ENCODE data around the gene STXBP4. TPM values are rescaled to one million over a fixed set of nuclear protein-coding genes. Genes with fewer than 3 reads are reported as not detected.

Gene STXBP4
- total and polyA plus RNA-seq, 2 experiments from 2014 or later = 14.9 to 26.4 TPM

DNA sequence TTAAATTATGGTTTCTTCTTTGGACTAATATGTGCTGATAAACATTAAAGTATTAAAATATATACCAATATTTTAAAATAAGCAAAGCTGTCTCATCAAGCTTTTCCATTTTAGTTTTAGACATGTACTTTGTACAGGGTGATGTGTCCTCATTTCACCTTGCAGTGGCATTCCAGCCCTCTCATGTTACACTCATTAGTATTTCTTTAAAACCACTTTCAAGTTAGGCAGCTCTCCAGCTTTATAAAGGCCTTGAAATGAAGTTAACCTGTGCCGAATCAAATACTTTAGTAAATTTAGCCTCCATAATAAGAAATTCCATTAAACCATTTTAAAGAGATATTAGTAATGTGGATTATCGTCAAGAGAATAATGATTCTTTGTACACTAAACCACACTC lies 188.6 kb downstream of the STXBP4 start:
- Histone ChIP-seq H3K36me3 (no peaks in the 10 kb centered on the region), H3K4me3 (no peak overlapping the region), H3K9me3 (ENCODE audit: low read depth) (no peaks in the 10 kb centered on the region), H3K27ac (peak overlapping the region; percentile 3), H3K27me3 (no peaks in the 10 kb centered on the region), H3K4me1 (ENCODE audit: low read depth) (peaks cover 9% of the 10 kb centered on the region)
- TF ChIP-seq, protein P1, sequence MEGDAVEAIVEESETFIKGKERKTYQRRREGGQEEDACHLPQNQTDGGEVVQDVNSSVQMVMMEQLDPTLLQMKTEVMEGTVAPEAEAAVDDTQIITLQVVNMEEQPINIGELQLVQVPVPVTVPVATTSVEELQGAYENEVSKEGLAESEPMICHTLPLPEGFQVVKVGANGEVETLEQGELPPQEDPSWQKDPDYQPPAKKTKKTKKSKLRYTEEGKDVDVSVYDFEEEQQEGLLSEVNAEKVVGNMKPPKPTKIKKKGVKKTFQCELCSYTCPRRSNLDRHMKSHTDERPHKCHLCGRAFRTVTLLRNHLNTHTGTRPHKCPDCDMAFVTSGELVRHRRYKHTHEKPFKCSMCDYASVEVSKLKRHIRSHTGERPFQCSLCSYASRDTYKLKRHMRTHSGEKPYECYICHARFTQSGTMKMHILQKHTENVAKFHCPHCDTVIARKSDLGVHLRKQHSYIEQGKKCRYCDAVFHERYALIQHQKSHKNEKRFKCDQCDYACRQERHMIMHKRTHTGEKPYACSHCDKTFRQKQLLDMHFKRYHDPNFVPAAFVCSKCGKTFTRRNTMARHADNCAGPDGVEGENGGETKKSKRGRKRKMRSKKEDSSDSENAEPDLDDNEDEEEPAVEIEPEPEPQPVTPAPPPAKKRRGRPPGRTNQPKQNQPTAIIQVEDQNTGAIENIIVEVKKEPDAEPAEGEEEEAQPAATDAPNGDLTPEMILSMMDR (IDR thresholded peaks at IDR 0.05; ENCODE audit: low read depth, low read length) = no peak
- peak; percentile 25 to 57 for DNase-seq (ENCODE audit: low read depth in 1 of 2, low spot score in 1 of 2)

- H3K36me3 ChIP-seq = no peaks in the 10 kb centered on the region
- TF ChIP-seq, protein P1 (IDR thresholded peaks at IDR 0.05; ENCODE audit: low read depth, low read length) = no peak
- H3K4me1 ChIP-seq (ENCODE audit: low read depth) = peaks cover 9% of the 10 kb centered on the region
- DNase-seq (ENCODE audit: low read depth in 1 of 2, low spot score in 1 of 2) = peak in 1 of 2 donors; percentile 3
- H3K27ac ChIP-seq = no peak overlapping the region
- no peaks in the 10 kb centered on the region for H3K27me3 ChIP-seq
- no peaks in the 10 kb centered on the region for H3K9me3 ChIP-seq (ENCODE audit: low read depth)
- H3K4me3 ChIP-seq = no peak overlapping the region
Observed at GRCh38 chr17:55158439-55158838, 189.9 kb downstream of the STXBP4 start.

DNA sequence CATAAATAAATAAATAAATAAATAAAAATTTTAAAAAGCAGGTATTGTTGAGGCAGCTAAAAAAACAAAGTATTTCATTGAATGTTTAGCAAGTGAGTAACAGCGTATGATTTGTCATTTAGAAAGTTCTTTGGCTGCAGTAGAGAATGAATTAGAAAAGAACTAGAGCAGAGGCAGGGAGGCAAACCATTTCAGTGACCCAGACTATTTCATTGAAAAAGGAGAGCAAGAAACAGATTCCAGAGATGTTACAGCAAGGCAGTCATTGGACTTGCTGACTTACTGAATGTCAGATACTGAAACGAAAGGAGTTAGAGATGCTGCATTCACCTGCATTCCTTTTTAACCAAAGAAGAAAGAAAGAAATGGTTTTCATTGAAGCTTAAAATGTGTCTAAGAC lies 190.7 kb downstream of the STXBP4 start:
- TF ChIP-seq, protein P1 (IDR thresholded peaks at IDR 0.05; ENCODE audit: low read depth, low read length) = no peak
- H3K27ac ChIP-seq = no peak overlapping the region
- H3K27me3 ChIP-seq = no peaks in the 10 kb centered on the region
- no peaks in the 10 kb centered on the region for H3K9me3 ChIP-seq (ENCODE audit: low read depth)
- peaks cover 9% of the 10 kb centered on the region for H3K4me1 ChIP-seq (ENCODE audit: low read depth)
- no peaks in the 10 kb centered on the region for H3K36me3 ChIP-seq
- H3K4me3 ChIP-seq = no peak overlapping the region
- no peak for DNase-seq (ENCODE audit: low read depth in 1 of 2, low spot score in 1 of 2)

GRCh38 chr17:55160501-55160900 lies 191.9 kb downstream of the STXBP4 start:
- TF ChIP-seq, protein P1 (IDR thresholded peaks at IDR 0.05; ENCODE audit: low read depth, low read length) = no peak
- no peak for DNase-seq (ENCODE audit: low read depth in 1 of 2, low spot score in 1 of 2)
- Histone ChIP-seq H3K27me3 (no peaks in the 10 kb centered on the region), H3K9me3 (ENCODE audit: low read depth) (no peaks in the 10 kb centered on the region), H3K4me3 (no peak overlapping the region), H3K4me1 (ENCODE audit: low read depth) (peaks cover 9% of the 10 kb centered on the region), H3K27ac (no peak overlapping the region), H3K36me3 (no peaks in the 10 kb centered on the region)

- peak in 1 of 2 donors; percentile 38 for DNase-seq (ENCODE audit: low read depth in 1 of 2, low spot score in 1 of 2)
- TF ChIP-seq, protein P1 (IDR thresholded peaks at IDR 0.05; ENCODE audit: low read depth, low read length) = no peak
- Histone ChIP-seq H3K36me3 (no peaks in the 10 kb centered on the region), H3K27ac (no peak overlapping the region), H3K27me3 (no peaks in the 10 kb centered on the region), H3K9me3 (ENCODE audit: low read depth) (no peaks in the 10 kb centered on the region), H3K4me1 (ENCODE audit: low read depth) (peaks cover 6% of the 10 kb centered on the region), H3K4me3 (no peak overlapping the region)
Observed at GRCh38 chr17:55161935-55162555, 193.5 kb downstream of the STXBP4 start.

Measured in cardiac muscle cell (in vitro differentiated cells and primary cell).